Endometrial microvascular endothelial cells (primary cell): ENCODE measurements around the gene TNFRSF12A. TPM values are rescaled to one million over a fixed set of nuclear protein-coding genes. Genes with fewer than 3 reads are reported as not detected.

ENCODE experiments used
- in situ Hi-C: cut with HindIII; loops from 2 replicates; pipeline ENCODE4 v1.10.0; 2017; ENCODE audit warnings: low sequenced_read_pairs, low pct_unique_long_range_greater_than_20kb; ENCODE audit errors: inconsistent ontology term
- total RNA-seq: library from RNA; depleted of rRNA; stranded (reverse); fragments of >200 nt; gene quantifications from one replicate; pipeline ENCODE4 v1.2.3, GENCODE V29; 2015; ENCODE audit errors: inconsistent ontology term

Gene TNFRSF12A
- total RNA-seq, 1 donor from 2014 or later, result 263 TPM

DNA sequence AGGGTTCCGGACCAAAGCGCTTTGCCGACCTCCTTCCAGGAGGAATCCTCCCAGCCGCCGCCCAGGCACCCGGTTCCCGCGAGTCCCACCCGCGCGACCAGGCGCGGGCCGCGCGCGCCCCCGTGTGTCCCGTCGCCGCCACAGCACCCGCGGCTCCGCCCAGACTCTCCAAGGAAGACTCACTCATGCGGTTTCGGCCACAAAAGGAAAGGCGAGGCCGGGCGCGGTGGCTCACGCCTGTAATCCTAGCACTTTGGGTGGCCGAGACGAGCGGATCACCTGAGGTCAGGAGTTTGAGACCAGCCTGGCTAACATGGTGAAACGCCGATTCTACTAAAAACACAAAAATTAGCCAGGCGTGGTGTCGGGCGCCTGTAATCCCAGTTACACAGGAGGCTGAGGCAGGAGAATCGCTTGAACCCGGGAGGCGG is 36.4 kb upstream of the TNFRSF12A start:
- in situ Hi-C loops, result no loop called here

DNA sequence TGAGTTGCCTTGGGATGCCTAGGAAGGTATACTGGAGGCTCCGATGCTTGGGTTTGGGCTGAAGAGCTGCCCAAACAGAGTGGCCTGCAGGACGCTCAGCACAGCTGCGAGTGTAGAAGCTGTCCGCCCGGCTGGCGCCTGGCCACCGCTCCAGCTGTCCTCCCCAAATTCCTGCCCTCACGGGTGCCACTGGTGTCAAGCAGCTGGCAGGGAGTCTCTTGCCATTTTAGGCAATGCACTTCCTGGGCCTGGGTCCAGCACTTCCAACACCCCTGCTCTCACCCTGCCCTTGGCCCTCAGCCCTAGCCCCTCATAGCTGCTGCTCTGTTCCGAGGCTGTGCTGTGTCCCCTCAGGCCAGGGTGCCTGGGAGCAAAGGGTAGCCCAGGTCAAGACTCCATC is 34.7 kb upstream of the TNFRSF12A start:
- in situ Hi-C loops, result no loop called here

DNA sequence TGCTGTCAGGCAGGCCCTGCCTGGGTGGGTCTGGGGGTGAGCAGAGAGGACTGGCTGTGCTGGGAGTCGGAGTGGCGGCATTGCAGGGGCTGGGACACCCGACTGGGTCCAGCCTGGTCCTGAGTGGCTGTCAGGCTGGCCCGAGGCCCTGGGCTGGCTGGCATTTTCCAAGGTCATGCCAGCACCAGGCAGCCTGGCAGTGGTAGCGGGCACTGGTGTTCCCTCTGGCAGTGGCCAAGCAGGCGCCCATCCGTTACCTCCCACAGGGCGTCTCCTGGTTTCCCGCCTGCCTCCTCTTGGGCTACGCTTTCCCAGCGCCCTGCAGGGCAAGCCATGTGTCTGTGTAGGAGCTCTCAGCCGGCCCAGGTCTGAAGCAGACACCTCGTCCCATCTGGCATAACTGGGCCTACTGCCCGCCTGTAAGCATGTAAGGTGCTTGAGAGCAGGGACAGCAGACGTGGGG is 34.2 kb upstream of the TNFRSF12A start:
- in situ Hi-C loops, result no loop called here

DNA sequence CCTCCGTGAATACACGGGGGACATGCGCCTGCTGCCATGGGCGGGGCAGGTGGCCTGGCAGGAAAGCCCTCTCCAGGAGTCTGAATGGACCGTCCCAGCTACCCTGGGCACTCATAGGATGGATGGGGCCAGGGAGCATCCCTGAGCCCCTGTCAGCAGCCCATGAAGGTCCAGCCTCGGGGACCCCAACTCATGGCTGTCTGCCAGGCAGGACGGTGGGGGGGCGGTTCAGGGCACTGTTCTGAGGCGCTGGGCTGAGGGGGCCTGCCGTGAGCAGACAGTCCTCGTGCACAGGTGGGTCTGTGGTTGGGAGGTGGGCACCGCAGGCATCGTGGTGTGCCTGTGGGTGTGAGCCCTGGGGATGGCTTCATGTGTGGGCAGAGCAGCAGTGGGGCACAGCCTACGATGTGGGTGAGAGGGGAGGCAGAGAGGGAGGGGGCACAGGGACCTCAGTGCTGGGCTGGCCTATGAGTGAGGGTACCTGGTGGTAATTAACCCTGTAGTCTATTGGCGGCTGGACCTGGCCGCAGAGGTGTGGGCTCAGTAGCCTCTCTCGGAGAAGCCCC is 33.5 kb upstream of the TNFRSF12A start:
- in situ Hi-C loops, result no loop called here

DNA sequence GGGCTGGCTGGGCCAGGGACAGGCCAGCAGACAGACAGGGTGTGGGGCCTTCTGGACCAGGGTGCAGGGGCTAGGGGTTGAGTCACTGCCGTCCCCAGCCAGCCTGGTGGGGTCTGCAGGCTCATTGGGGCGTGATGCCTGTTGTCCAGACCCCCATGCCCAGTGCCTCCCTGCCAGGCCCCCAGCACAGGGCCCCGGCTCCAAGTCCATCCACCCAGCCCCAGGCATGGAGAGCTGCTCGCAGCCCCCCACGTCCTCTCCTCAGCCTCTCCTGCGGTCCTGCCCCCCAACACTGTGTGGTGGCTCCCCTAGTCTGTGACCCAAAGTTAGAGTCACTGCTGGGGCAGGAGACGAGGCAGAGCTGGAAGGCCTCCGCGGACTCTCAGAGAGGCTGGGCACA is 32.9 kb upstream of the TNFRSF12A start:
- in situ Hi-C loops, result no loop called here

DNA sequence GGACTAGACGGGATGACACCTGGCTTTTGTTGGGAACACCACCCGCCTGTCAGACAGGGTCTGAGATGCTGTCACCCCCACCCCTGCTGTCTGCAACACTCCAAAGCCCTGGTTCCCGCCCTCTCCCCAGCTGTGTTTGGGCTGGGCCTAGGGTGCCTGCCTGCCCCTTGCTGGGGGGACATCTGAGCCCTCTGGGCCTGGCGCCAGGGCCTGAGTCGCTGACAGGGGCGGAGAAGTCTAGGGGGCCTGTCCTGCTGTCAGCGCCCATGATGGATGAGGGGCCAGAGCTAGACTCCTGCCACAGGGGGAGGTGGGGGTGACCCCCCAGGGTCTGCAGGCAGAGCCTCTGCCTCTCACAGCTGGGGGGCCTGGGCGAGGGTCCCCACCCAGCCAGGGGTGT is 32.3 kb upstream of the TNFRSF12A start:
- in situ Hi-C loops, result no loop called here

DNA sequence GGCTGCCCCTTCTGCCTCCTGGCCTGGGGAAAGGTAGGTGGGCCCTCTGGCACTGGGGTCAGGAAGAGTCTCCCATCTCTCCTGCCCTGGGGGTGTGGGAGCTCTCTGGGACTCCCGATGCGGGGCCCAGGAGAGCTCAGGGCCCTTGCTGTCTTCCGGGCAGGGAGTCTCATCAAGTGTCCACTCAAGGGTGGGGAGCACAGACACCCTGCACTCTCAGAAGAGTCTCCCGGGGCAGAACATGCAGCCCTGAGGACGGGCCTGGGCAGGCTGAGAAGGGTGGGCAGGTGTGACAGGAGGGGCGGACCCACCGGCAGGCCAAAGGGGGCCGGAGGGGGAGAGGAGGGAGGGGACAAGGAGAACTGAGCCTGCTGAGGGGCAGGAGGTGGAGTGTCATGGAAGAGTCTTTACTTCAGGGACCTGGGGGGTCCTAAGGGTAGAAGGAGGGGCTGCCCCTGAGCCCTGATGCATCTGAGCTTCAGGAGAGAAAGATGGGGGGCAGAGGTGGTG is 31.5 kb upstream of the TNFRSF12A start:
- in situ Hi-C loops, result no loop called here

DNA sequence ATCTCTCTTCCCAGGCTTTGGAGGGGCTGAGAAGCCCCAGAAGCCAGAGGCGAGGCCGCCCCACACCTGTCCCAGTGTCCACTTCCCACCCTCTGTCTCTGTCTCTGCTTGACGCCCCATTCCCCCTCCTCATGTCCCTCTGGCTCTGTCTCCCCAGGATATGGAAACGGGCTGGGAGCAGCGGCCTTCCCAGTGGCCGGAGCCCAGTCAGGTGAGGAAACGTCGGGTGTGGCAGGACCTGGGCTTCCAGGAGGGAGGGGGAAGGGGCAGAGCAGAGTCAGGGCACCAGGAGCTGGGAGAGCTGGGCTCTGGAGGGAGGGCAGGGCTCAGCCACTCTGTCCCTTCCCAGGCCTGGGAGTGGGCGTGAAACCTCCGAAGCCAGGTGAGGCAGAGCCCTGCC is 29.3 kb upstream of the TNFRSF12A start:
- in situ Hi-C loops, result no loop called here

DNA sequence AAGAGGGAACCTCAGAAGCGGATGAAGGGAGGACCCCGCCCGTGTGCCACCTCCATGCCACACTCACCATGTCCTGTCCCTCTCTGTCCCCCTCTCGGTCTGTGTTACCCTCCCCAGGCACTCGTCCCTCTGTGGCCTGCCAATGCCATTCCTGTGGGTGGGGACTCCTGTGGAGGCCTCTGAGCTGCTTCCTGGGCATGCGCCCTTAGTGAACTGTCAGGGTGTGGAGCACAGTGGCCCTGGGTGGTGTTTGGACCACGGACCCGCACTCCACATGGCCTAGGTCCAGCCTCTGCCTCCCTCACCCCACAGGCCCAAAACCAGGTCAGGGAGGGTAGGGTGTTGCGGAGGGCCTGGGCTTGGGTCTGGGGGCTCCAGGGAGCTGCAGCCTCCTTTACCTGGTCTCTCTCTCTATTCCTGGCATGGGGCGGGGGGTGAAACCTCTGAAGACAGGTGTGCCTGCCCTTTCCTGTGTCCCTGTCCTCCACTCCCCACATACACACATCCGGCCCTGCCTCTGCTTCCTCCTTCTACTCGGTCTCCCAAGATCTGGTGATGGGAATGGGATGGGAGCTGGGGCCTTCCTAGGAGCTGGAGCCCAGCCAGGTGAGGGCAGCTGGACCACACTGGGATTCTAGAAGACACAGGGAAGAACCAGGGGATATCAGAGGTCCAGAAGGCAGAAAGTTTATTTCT is 28.5 kb upstream of the TNFRSF12A start:
- in situ Hi-C loops, result no loop called here

DNA sequence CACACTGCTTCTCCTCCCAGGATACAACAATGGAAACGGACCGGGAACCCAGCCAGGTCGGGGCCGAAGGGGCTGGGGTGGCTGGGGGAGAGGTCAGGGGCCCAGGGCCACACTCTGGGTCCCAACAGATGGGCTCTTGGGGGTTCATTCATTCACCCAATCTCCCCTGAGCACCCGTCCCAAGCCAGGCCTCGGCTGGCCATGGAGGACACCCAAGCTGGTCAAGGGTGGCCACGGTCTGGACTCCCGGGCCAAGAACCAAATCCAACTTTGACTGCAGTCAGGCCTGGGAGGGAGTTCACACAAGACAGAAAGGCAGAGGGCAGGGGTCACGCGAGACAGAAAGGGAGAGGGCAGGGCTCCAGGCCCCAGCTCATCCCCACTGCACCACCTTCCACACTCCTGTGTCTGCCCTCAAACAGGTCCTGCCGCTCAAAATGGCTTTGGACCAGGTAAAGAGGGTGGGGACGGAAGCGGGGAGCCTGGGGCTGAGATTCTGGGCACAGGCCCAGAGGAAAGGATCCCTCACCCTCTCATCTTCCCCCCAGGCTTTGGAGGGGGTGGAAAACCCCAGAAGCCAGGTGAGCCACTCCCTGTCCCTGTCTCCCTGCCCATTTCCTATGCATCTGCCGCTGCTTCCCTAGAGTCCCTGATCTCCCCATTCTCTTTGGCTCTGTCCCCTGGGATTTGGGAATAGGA is 27.6 kb upstream of the TNFRSF12A start:
- in situ Hi-C loops, result no loop called here

DNA sequence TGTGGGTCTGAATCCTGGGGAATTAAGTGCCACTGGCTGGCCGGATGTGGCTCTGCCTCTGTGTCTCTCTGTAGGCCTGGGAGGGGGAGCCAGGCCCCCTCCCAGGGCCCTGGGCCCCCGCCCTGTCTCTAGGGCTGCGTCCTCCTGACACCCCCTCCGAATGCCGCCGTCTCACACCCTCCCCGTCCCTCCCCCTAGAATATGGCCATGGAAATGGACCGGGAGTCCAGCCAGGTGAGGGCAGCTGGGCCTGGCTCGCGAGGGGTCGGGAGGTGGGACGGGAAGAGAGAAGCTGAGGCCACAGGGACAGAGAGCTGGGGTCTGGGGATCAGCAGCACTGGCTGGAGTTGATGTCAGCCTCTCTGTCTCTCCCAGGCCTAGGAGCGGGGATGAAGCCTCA is 23.9 kb upstream of the TNFRSF12A start:
- in situ Hi-C loops, result no loop called here

DNA sequence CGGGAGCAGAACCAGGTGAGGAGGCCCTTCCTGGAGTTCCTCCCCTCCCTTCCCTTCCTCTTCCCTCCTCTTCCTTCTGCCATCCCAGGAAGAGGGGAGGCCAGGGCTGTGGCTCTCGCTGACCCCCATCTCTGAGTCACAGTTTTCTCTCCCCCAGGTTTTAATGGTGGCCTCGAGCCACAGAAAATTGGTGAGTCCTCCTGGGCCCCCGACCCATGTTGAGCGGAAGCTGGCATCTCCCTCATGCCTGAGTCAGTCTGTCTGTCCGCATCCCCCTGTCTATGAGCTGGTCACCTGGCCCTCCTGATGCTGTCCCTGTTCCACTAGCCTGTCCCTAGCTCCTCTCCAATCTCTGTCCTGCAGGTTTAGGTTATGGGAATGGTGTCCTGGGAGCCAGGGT is 20.2 kb upstream of the TNFRSF12A start:
- in situ Hi-C loops, result no loop called here

DNA sequence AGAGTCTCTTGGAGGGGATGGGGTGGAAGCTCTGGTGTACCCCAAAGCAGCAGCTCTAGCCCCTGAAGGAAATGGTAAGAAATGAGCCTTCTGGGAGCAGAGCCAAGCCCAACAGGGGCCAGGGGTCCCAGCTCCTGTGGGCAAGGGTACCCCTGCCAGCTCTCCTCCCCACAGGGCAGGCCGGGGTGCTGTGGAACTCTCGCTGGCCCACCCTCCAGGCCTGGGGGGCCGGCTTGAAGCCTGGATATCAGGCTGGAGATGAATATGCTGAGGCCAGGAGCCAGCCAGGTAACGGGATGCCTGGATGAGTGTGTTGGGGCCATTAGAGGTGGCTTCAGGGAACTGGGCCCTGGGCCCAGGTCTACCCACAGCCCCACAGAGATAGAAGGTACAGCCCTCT is 19.6 kb upstream of the TNFRSF12A start:
- in situ Hi-C loops, result no loop called here

DNA sequence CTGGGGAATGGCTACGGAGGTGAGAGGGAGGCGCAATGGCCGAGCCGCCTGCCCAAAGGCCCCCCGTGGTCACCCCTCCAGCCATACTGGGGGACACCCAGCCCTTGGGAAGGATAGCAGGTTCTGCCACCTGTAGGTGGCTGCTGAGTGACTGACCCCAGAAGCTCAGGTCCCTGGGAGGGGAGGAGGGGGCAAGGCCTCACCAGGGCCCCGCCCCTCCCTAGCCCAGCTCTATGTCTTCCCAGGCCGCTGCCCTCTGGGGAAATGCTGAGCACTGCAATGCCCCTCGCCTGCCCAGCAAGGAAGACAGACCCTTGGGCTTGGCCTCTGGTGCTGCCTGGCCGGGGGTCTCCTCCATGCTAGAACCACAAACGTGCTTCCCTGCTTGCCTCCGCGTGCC is 18.9 kb upstream of the TNFRSF12A start:
- in situ Hi-C loops, result no loop called here

DNA sequence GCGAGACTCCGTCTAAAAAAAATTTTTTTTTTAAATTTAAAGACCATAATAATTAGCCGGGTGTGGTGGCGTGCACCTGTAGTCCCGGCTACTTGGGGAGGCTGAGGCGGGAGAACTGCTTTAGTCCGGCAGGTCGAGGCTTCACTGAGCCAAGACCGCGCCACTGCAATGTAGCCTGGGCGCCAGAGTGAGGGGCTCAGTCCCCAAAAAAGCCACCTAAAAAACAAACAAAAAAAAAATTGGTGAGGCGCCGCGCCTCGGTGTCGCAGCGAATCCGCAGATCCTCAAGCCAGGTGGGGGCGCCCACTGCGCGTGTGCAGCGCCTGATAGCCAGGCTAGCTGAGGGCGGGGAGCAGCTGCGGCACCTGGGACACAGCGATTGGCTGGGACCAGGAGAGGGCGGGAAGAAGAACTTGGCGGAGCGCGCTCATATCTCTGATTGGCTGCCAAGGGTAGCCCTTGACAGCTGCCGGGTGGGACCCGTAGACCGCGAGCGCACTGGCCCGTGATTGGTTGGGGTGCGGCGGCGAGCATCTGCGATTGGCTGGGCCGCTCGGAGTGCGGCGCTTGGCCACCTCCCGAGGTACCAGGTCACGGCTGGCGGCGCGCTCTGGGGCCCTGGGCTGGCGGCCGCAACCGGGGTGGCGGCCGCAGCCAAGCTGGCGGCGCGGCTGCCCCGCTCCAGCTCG is 16.4 kb upstream of the TNFRSF12A start:
- in situ Hi-C loops, result no loop called here

DNA sequence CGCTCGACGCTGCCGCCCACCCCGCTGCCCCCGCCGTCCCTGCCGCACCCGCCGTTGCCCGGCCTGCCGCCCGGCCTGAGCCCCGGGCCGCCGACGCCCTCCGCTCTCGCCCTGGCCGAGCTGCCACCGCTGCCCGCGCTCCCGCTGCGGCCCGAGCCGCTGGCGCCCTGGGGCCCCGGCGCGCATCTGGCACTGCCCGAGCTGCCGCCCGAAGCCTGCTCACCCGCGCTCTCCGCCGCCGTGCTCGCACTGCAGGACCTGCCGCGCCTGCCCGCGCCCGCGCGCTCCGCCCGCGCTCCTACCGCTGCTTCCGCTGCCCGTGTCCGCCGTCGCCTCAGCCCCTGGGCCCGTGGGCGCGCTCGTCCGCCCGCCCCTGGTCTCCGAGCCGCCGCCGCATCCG is 15.8 kb upstream of the TNFRSF12A start:
- in situ Hi-C loops, result no loop called here

DNA sequence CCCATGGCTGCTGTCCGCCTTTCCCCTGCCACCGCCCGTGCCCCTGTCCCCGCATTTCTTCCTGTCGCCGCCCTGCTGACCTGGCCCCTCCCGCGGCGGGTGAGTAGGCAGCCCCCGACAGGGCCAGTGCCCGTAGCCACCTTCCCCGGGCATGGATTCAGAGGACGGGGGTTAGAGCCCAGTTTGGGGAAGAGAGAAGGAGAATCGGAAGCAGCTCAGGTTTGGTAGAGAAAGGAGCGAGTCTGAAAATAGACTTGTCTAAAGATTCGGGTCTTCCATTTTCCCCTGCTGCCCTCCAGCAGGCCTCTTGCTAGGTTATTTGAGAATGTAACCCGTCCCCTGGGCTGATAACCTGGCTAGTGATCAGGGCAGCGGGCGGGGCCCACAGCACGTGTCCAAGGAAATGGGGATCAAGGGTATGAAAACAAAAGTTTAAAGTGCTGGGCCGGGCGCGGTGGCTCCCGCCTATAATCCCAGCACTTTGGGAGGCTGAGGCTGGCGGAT is 15.3 kb upstream of the TNFRSF12A start:
- in situ Hi-C loops, result no loop called here

DNA sequence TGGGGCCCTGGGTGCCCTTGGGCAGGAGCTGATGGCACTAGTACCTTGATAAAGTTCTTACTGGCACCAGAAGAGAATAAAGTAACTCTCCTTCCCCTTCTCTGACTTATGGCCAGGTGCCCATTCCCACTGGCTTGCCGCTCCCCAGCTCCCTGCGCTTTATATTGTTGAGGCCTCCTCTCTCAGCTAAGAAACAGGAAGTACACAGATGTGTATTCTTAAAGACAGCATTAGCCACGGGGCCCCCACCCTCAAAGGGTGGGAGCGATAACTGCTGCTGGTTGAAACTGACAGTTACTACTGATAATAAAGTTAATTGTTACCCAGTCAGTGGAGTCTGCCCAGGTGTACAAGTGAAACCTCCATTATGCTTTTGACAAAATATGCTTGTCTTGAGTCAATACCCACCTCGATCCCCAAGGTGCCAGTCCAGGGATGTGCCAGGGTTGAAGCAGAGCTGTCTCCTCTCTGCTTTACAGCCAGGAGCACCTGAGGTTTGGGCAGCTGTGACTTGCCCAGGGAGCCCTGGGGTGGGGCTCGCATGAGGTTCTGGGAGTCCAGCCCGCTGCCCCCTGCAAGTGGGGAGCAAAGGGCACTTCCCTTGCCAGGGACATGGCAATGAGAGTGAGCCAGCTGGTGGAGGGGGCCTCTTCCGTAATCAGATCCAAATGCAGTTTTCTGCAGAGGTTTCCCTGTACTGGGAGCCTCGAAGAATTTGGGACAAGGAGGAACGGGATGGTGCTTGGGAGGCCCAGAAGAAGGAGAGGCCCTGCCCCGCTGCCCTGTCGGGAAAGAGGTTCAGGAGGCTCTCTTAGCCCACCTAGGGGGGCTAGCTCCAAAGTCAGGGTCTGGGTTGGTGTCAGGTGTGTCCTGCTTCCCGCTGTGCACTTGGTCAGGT is 12.9 kb upstream of the TNFRSF12A start:
- in situ Hi-C loops, result no loop called here
